ENCODE data around the gene ATPAF1.

The ATPAF1 gene

GRCh38 chr1:46639547-46639946, 28.6 kb downstream of the ATPAF1 start:
- Histone ChIP-seq H3K9me3 (ENCODE audit: control insufficient read depth, low read length) (no peaks in the 10 kb centered on the region), H3K4me3 (ENCODE audit: low read depth, low read length) (no peak overlapping the region), H3K4me1 (no peaks in the 10 kb centered on the region), H3K36me3 (ENCODE audit: control insufficient read depth, insufficient read depth, low read length) (no peaks in the 10 kb centered on the region), H3K4me2 (ENCODE audit: low read length) (no peak overlapping the region), H3K27me3 (ENCODE audit: control insufficient read depth, insufficient read depth, low read length) (no peaks in the 10 kb centered on the region), H3K27ac (no peak overlapping the region), H3K79me2 (no peaks in the 10 kb centered on the region), H2AFZ (no peak overlapping the region), H3K9ac (no peak overlapping the region)
- no peak for TF ChIP-seq CTCF (IDR thresholded peaks at IDR 0.05)

GRCh38 chr1:46638921-46639320, 29.2 kb downstream of the ATPAF1 start:
- H3K9me3 ChIP-seq (ENCODE audit: control insufficient read depth, low read length): no peaks in the 10 kb centered on the region
- no peak overlapping the region for H3K4me2 ChIP-seq (ENCODE audit: low read length)
- H3K4me1 ChIP-seq: no peaks in the 10 kb centered on the region
- H3K4me3 ChIP-seq (ENCODE audit: low read depth, low read length): no peak overlapping the region
- H3K79me2 ChIP-seq: no peaks in the 10 kb centered on the region
- no peak overlapping the region for H3K27ac ChIP-seq
- H3K9ac ChIP-seq: no peak overlapping the region
- no peaks in the 10 kb centered on the region for H3K36me3 ChIP-seq (ENCODE audit: control insufficient read depth, insufficient read depth, low read length)
- H2AFZ ChIP-seq: no peak overlapping the region
- no peak for TF ChIP-seq CTCF (IDR thresholded peaks at IDR 0.05)
- H3K27me3 ChIP-seq (ENCODE audit: control insufficient read depth, insufficient read depth, low read length): no peaks in the 10 kb centered on the region

GRCh38 chr1:46637444-46638083, 30.6 kb downstream of the ATPAF1 start:
- H3K9ac ChIP-seq: no peak overlapping the region
- no peaks in the 10 kb centered on the region for H3K4me1 ChIP-seq
- TF ChIP-seq CTCF (IDR thresholded peaks at IDR 0.05): no peak
- H3K4me3 ChIP-seq (ENCODE audit: low read depth, low read length): no peak overlapping the region
- no peaks in the 10 kb centered on the region for H3K36me3 ChIP-seq (ENCODE audit: control insufficient read depth, insufficient read depth, low read length)
- no peak overlapping the region for H3K4me2 ChIP-seq (ENCODE audit: low read length)
- H3K9me3 ChIP-seq (ENCODE audit: control insufficient read depth, low read length): no peaks in the 10 kb centered on the region
- no peaks in the 10 kb centered on the region for H3K27me3 ChIP-seq (ENCODE audit: control insufficient read depth, insufficient read depth, low read length)
- H3K27ac ChIP-seq: no peak overlapping the region
- no peaks in the 10 kb centered on the region for H3K79me2 ChIP-seq
- no peak overlapping the region for H2AFZ ChIP-seq

- Histone ChIP-seq H3K27me3 (ENCODE audit: control insufficient read depth, insufficient read depth, low read length) (no peaks in the 10 kb centered on the region), H3K79me2 (no peaks in the 10 kb centered on the region), H3K27ac (no peak overlapping the region), H3K4me2 (ENCODE audit: low read length) (no peak overlapping the region), H2AFZ (no peak overlapping the region), H3K4me1 (no peaks in the 10 kb centered on the region), H3K36me3 (ENCODE audit: control insufficient read depth, insufficient read depth, low read length) (no peaks in the 10 kb centered on the region), H3K9ac (no peak overlapping the region), H3K4me3 (ENCODE audit: low read depth, low read length) (no peak overlapping the region), H3K9me3 (ENCODE audit: control insufficient read depth, low read length) (no peaks in the 10 kb centered on the region)
- TF ChIP-seq CTCF (IDR thresholded peaks at IDR 0.05): no peak
These were observed 33.0 kb downstream of the ATPAF1 start for GRCh38 chr1:46635205-46635604.

- no peaks in the 10 kb centered on the region for H3K27me3 ChIP-seq (ENCODE audit: control insufficient read depth, insufficient read depth, low read length)
- no peaks in the 10 kb centered on the region for H3K36me3 ChIP-seq (ENCODE audit: control insufficient read depth, insufficient read depth, low read length)
- no peak overlapping the region for H3K4me2 ChIP-seq (ENCODE audit: low read length)
- no peak overlapping the region for H3K4me3 ChIP-seq (ENCODE audit: low read depth, low read length)
- no peak overlapping the region for H3K9ac ChIP-seq
- no peak overlapping the region for H3K27ac ChIP-seq
- no peaks in the 10 kb centered on the region for H3K9me3 ChIP-seq (ENCODE audit: control insufficient read depth, low read length)
- no peaks in the 10 kb centered on the region for H3K4me1 ChIP-seq
- H2AFZ ChIP-seq: no peak overlapping the region
- TF ChIP-seq CTCF (IDR thresholded peaks at IDR 0.05): no peak
- H3K79me2 ChIP-seq: no peaks in the 10 kb centered on the region
These were observed 37.4 kb downstream of the ATPAF1 start for GRCh38 chr1:46630719-46631118.

All from parathyroid adenoma (tissue), 2 donors.